Trophoblast cell (in vitro differentiated cells and primary cell): ENCODE data around the gene MC1R.

Experiments used
- DNase-seq, 2 donors: peaks; one replicate each; pipeline ENCODE4 v3.0.0-alpha.2; 2016
- H2AFZ ChIP-seq: 2 replicates; pipeline ENCODE4 v1.6.1; 2013; ENCODE audit warnings: low read length, moderate library complexity, mild to moderate bottlenecking; ENCODE audit not compliant: insufficient read depth, poor library complexity
- H2AK5ac ChIP-seq: 2 replicates; pipeline ENCODE4 v1.6.1; 2013; ENCODE audit warnings: mild to moderate bottlenecking, low read length
- H2BK120ac ChIP-seq: 2 replicates; pipeline ENCODE4 v1.6.1; 2013; ENCODE audit warnings: low read length, mild to moderate bottlenecking, moderate library complexity; ENCODE audit not compliant: insufficient read depth, poor library complexity
- H2BK12ac ChIP-seq: 2 replicates; pipeline ENCODE4 v1.6.1; 2013; ENCODE audit warnings: mild to moderate bottlenecking, low read length, moderate library complexity
- H2BK5ac ChIP-seq: 2 replicates; pipeline ENCODE4 v1.6.1; 2013; ENCODE audit warnings: low read length, low read depth, moderate library complexity, mild to moderate bottlenecking; ENCODE audit not compliant: poor library complexity
- H3K14ac ChIP-seq: 2 replicates; pipeline ENCODE4 v1.6.1; 2013; ENCODE audit warnings: mild to moderate bottlenecking, low read length
- H3K18ac ChIP-seq: 2 replicates; pipeline ENCODE4 v1.6.1; 2013; ENCODE audit warnings: mild to moderate bottlenecking, low read length
- H3K23ac ChIP-seq: 2 replicates; pipeline ENCODE4 v1.6.1; 2013; ENCODE audit warnings: low read length
- H3K27ac ChIP-seq: 2 replicates; pipeline ENCODE4 v1.5.1; 2013; ENCODE audit warnings: low read depth, mild to moderate bottlenecking, inconsistent platforms, low read length, moderate library complexity
- H3K27me3 ChIP-seq: 2 replicates; pipeline ENCODE4 v1.6.1; 2013; ENCODE audit warnings: inconsistent platforms, mild to moderate bottlenecking, low read length, moderate library complexity; ENCODE audit not compliant: insufficient read depth
- H3K36me3 ChIP-seq, 2 experiments: 1 replicate in 1 of 2; 2 replicates in 1 of 2; pipeline ENCODE4 v1.6.1; 2013; ENCODE audit warnings: low read length in 2 of 2, mild to moderate bottlenecking in 2 of 2, moderate library complexity in 1 of 2; ENCODE audit not compliant: insufficient read depth in 2 of 2, control insufficient read depth in 1 of 2
- H3K4ac ChIP-seq: 2 replicates; pipeline ENCODE4 v1.6.1; 2013; ENCODE audit warnings: low read depth, mild to moderate bottlenecking, low read length, moderate library complexity
- H3K4me1 ChIP-seq, 2 experiments: 1 replicate in 1 of 2; 2 replicates in 1 of 2; pipeline ENCODE4 v1.6.1; 2013; ENCODE audit warnings: low read length in 2 of 2, mild to moderate bottlenecking in 2 of 2, moderate library complexity in 1 of 2; ENCODE audit not compliant: insufficient read depth in 2 of 2, control insufficient read depth in 1 of 2
- H3K4me2 ChIP-seq: 2 replicates; pipeline ENCODE4 v1.6.1; 2013; ENCODE audit warnings: inconsistent platforms, mild to moderate bottlenecking, low read length, moderate library complexity
- H3K4me3 ChIP-seq: 2 replicates; pipeline ENCODE4 v1.5.1; 2013; ENCODE audit warnings: mild to moderate bottlenecking, low read depth, low read length, inconsistent platforms
- H3K79me1 ChIP-seq: one replicate; pipeline ENCODE4 v1.6.1; 2013; ENCODE audit warnings: low read length
- H3K79me2 ChIP-seq: 2 replicates; pipeline ENCODE4 v1.6.1; 2013; ENCODE audit warnings: low read length, mild to moderate bottlenecking; ENCODE audit not compliant: control insufficient read depth, insufficient read depth, poor library complexity
- H3K9ac ChIP-seq: 2 replicates; pipeline ENCODE4 v1.6.1; 2013; ENCODE audit warnings: mild to moderate bottlenecking, low read length
- H3K9me3 ChIP-seq: 2 replicates; pipeline ENCODE4 v1.6.1; 2013; ENCODE audit warnings: low read depth, mild to moderate bottlenecking, control low read depth, inconsistent platforms, low read length; ENCODE audit not compliant: insufficient read depth
- H4K12ac ChIP-seq: 2 replicates; pipeline ENCODE4 v1.6.1; 2013; ENCODE audit warnings: low read depth, mild to moderate bottlenecking, low read length, moderate library complexity
- H4K8ac ChIP-seq: 2 replicates; pipeline ENCODE4 v1.6.1; 2013; ENCODE audit warnings: low read depth, mild to moderate bottlenecking, low read length, moderate library complexity
- H4K91ac ChIP-seq: one replicate; pipeline ENCODE4 v1.6.1; 2013; ENCODE audit warnings: low read depth, mild to moderate bottlenecking, low read length, moderate library complexity
- WGBS: extraction: QIAGEN DNeasy Blood & Tissue Kit; methylation state at CpG from one replicate; pipeline ENCODE4 v1.1.7; 2013; ENCODE audit warnings: missing lambda C conversion rate; ENCODE audit not compliant: insufficient read length, insufficient coverage; ENCODE audit errors: extremely low coverage; 5-methylcytosine and 5-hydroxymethylcytosine counted together

Gene MC1R

DNA sequence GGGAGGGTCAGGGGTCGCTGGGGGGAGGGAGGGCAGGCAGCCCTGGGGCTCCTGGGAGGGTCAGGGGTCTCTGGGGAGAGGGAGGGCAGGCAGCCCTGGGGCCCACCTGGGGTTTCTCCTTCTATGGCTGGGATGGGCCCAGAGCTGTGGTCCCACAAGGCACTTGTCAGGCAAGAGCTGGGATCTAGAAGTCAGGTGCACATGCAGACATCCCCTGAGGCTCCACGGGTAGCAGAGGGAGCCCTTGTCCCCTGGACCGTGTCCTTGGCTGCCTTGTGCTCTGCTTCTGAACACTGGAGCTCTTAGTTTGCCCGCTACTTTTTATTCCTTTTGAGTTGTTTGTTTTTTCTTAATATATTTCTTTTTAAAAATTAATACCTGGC is 6.3 kb downstream of the MC1R start:
- H4K12ac ChIP-seq = no peak overlapping the region
- H3K27me3 ChIP-seq = peaks cover 3% of the 10 kb centered on the region
- no peak overlapping the region for H3K18ac ChIP-seq
- no peak overlapping the region for H2BK5ac ChIP-seq
- H2AK5ac ChIP-seq = no peak overlapping the region
- H3K27ac ChIP-seq = no peak overlapping the region
- no peak overlapping the region for H2AFZ ChIP-seq
- no peak overlapping the region for H3K14ac ChIP-seq
- peaks cover 28 to 31% of the 10 kb centered on the region in 2 experiments for H3K4me1 ChIP-seq
- no peak overlapping the region for H3K4ac ChIP-seq
- no peaks in the 10 kb centered on the region for H3K9me3 ChIP-seq
- WGBS = no CpG with 5 or more reads among the region's 4 CpGs
- peak overlapping the region; percentile 93 for H3K4me2 ChIP-seq
- H4K91ac ChIP-seq = no peak overlapping the region
- H3K79me1 ChIP-seq = peaks cover 24% of the 10 kb centered on the region
- no peak for DNase-seq
- no peak overlapping the region for H2BK12ac ChIP-seq
- no peak overlapping the region for H4K8ac ChIP-seq
- H2BK120ac ChIP-seq = no peak overlapping the region
- H3K79me2 ChIP-seq = peaks cover 12% of the 10 kb centered on the region
- H3K9ac ChIP-seq = no peak overlapping the region
- H3K23ac ChIP-seq = no peak overlapping the region
- H3K4me3 ChIP-seq = peak overlapping the region; percentile 92
- H3K36me3 ChIP-seq = peaks cover 10% of the 10 kb centered on the region in 2 experiments

DNA sequence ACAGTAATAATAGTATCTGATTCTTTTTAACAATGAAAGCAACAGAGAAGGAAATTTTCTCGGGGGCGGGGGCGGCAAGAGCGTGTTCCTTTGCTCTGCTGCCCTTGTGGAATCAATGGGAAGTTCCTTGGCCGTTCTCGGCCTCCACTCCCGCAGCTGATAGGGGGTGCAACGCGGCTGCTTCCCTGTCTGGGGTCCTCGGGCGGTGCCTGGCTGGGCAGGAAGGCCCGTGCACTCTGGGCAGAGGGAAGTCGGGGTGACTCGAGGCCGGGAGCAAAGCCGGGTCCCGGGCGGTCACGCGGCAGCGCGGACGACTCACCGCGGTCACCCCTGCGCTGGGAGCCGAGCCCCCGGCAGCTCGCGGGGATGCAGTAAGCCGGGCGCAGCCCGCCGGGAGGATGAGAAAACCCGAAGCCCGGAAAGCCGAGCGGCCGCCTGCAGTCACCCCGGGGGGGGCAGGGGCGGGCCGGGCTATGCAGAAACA is 7.0 kb downstream of the MC1R start:
- no peak overlapping the region for H2BK5ac ChIP-seq
- peaks cover 10% of the 10 kb centered on the region in 2 experiments for H3K36me3 ChIP-seq
- H3K4me2 ChIP-seq = peak overlapping the region; percentile 93
- H3K27me3 ChIP-seq = peaks cover 3% of the 10 kb centered on the region
- peak overlapping the region; percentile 9 for H3K18ac ChIP-seq
- no peak for DNase-seq
- H4K8ac ChIP-seq = no peak overlapping the region
- peak overlapping the region; percentile 50 for H3K9ac ChIP-seq
- H2BK120ac ChIP-seq = no peak overlapping the region
- H3K4me1 ChIP-seq = peaks cover 21 to 27% of the 10 kb centered on the region in 2 experiments
- H2BK12ac ChIP-seq = no peak overlapping the region
- no peak overlapping the region for H3K27ac ChIP-seq
- peak overlapping the region; percentile 64 for H2AK5ac ChIP-seq
- H3K79me1 ChIP-seq = peaks cover 24% of the 10 kb centered on the region
- no peaks in the 10 kb centered on the region for H3K9me3 ChIP-seq
- no peak overlapping the region for H3K4ac ChIP-seq
- no peak overlapping the region for H4K12ac ChIP-seq
- no peak overlapping the region for H3K14ac ChIP-seq
- no peak overlapping the region for H3K23ac ChIP-seq
- peaks cover 12% of the 10 kb centered on the region for H3K79me2 ChIP-seq
- no CpG with 5 or more reads among the region's 42 CpGs for WGBS
- H2AFZ ChIP-seq = peak overlapping the region; percentile 32
- H3K4me3 ChIP-seq = peak overlapping the region; percentile 80
- H4K91ac ChIP-seq = no peak overlapping the region

DNA sequence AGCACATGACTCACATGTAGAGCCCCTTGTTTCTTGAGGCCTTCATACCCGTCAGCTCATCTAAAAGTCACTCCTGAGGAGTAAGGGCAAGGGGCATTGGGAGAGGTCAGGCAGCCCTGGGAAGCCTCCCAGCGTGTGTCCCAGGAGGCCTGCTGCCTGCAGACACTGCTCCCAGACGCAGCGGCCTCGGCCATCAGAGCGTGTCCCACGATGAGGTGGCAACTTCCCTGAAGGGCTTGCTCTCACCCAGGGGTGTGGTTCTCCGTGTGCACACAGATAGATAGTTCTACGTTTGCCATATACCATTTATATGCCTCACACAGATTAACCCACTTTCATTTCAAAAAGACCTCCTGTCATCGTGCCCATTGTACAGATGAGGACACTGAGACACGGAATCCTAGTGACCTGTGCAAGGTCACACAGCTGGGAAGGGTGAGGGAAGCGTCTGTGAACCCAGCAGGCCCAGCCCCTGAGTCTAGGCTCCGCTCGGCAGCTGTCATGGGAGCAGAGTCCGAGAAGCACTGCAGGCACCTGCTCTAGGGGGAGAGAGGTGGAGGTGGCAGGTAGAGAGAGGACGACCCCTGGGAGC is 12.7 kb downstream of the MC1R start:
- no peak overlapping the region for H3K27ac ChIP-seq
- WGBS = no CpG with 5 or more reads among the region's 16 CpGs
- no peak overlapping the region for H2BK120ac ChIP-seq
- H4K12ac ChIP-seq = no peak overlapping the region
- no peaks in the 10 kb centered on the region for H3K79me2 ChIP-seq
- H3K4me1 ChIP-seq = peaks cover 0 to 1% of the 10 kb centered on the region in 2 experiments
- H3K23ac ChIP-seq = no peak overlapping the region
- H3K4me3 ChIP-seq = no peak overlapping the region
- H2BK5ac ChIP-seq = no peak overlapping the region
- peaks cover 62 to 63% of the 10 kb centered on the region in 2 experiments for H3K36me3 ChIP-seq
- peak overlapping the region; percentile 47 for H3K9ac ChIP-seq
- H3K79me1 ChIP-seq = no peaks in the 10 kb centered on the region
- H3K18ac ChIP-seq = no peak overlapping the region
- no peak overlapping the region for H3K14ac ChIP-seq
- H4K91ac ChIP-seq = no peak overlapping the region
- H2AK5ac ChIP-seq = no peak overlapping the region
- H3K27me3 ChIP-seq = no peaks in the 10 kb centered on the region
- no peaks in the 10 kb centered on the region for H3K9me3 ChIP-seq
- H3K4me2 ChIP-seq = no peak overlapping the region
- H2BK12ac ChIP-seq = no peak overlapping the region
- H2AFZ ChIP-seq = no peak overlapping the region
- DNase-seq = no peak
- no peak overlapping the region for H4K8ac ChIP-seq
- H3K4ac ChIP-seq = no peak overlapping the region

DNA sequence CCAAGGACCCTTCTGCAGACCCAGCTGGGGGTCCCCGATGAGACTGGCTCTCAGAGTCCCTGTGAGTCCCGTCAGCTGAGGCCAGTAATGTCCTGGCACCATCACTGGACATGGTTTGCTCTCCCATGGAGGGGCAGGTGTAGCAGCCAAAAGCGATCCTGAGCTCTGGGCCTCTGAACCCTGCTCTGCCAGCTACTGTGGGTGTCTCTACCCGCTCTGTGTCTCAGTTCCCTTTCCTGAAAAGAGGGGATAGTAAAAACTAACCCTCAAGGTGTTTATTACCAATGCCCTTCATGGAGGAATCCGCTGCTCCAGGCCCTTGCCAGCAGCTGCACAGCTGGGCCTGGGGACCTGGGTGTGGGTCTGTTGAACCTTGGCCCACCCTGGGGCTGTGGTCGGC is 13.3 kb downstream of the MC1R start:
- H3K27me3 ChIP-seq = no peaks in the 10 kb centered on the region
- H3K14ac ChIP-seq = no peak overlapping the region
- H3K4ac ChIP-seq = no peak overlapping the region
- H4K91ac ChIP-seq = no peak overlapping the region
- WGBS = no CpG with 5 or more reads among the region's 6 CpGs
- no peak overlapping the region for H4K8ac ChIP-seq
- no peak overlapping the region for H3K9ac ChIP-seq
- H2BK12ac ChIP-seq = no peak overlapping the region
- H3K79me2 ChIP-seq = no peaks in the 10 kb centered on the region
- no peak overlapping the region for H3K4me3 ChIP-seq
- peaks cover 63 to 69% of the 10 kb centered on the region in 2 experiments for H3K36me3 ChIP-seq
- H4K12ac ChIP-seq = no peak overlapping the region
- H3K18ac ChIP-seq = no peak overlapping the region
- H3K9me3 ChIP-seq = no peaks in the 10 kb centered on the region
- H3K4me2 ChIP-seq = no peak overlapping the region
- H3K27ac ChIP-seq = no peak overlapping the region
- H2BK5ac ChIP-seq = no peak overlapping the region
- H2BK120ac ChIP-seq = no peak overlapping the region
- no peak overlapping the region for H2AK5ac ChIP-seq
- H3K4me1 ChIP-seq = no peaks in the 10 kb centered on the region
- no peaks in the 10 kb centered on the region for H3K79me1 ChIP-seq
- no peak for DNase-seq
- H3K23ac ChIP-seq = no peak overlapping the region
- H2AFZ ChIP-seq = no peak overlapping the region
